Choroid plexus epithelial cell (primary cell): Measurements from ENCODE around the gene SH3GLB1.
A peak's percentile ranks its signal among the peaks of the same experiment; 100 is the strongest.

Source experiments
- DNase-seq: peaks from one replicate; pipeline ENCODE4 v3.0.0-alpha.2; 2010; ENCODE audit warnings: low read depth
- H3K4me3 ChIP-seq: 2 replicates; pipeline ENCODE4 v1.5.1; 2011; ENCODE audit warnings: low read depth, mild to moderate bottlenecking, control low read depth, low read length, moderate library complexity
- CTCF ChIP-seq: conservative IDR thresholded peaks from 2 replicates; pipeline ENCODE4 v1.5.1; 2011; ENCODE audit warnings: low read depth, mild to moderate bottlenecking, control low read depth, inconsistent platforms, low read length, moderate library complexity

Gene SH3GLB1

GRCh38 chr1:86773341-86774288, 69.2 kb downstream of the SH3GLB1 start:
- TF ChIP-seq CTCF, result no peak
- DNase-seq, result peak; percentile 63
- no peak overlapping the region for H3K4me3 ChIP-seq

GRCh38 chr1:86774305-86775295, 70.2 kb downstream of the SH3GLB1 start:
- DNase-seq, result peak; percentile 95
- TF ChIP-seq CTCF, result no peak
- H3K4me3 ChIP-seq, result no peak overlapping the region

- DNase-seq, result no peak
- TF ChIP-seq CTCF, result no peak
- H3K4me3 ChIP-seq, result no peak overlapping the region
These were observed 71.0 kb downstream of the SH3GLB1 start for GRCh38 chr1:86775395-86775794.

DNA sequence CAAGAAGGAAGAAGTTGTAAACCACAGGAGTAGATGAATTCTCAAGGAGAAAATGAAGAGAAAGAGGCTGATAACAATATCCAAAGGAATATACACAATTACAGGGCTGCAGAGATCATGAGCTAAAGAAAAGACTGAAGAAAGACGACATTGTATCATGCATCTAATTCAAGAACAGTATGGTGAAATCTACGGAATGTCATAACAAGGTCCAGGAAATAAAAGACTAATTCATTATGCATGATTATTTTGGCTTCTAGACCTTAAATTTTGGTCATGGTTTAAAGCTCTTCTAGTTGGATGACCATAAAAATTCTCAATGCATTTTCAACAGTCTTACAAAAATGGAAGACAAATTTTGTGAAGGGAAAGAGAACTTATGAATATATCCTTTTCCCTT, 71.7 kb downstream of the SH3GLB1 start:
- TF ChIP-seq CTCF, result no peak
- H3K4me3 ChIP-seq, result no peak overlapping the region
- no peak for DNase-seq

DNA sequence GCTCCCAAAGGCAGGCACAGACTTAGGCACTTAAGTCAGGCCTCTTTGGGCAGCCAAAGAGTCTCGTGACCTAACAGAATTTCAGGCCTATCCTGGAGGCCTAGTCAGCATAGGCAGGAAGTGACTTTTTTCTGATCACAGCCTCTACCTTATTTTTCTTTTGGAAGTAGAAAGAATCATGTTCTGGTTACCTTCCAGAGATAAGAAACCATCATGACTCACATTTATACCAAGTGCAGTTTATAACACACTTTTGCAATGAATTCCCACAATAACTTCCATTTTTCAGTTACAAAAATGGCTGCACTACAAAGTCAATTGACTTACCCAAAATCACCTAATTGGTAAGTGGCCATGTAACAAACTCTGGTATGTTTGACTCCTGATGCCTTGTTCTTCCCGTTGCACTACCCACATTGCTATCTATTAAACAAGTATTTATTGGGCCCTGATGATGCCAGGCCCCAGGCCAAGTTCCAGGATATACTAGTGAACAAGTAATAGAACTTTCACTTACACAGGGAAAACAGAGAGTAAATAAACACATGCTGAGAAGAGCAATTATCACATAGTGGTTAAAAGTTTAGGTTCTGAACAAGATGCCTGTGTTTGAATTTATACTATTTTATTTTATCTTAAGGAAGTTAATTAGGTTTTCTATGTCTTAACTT, 74.3 kb downstream of the SH3GLB1 start:
- TF ChIP-seq CTCF, result no peak
- no peak overlapping the region for H3K4me3 ChIP-seq
- DNase-seq, result peak; percentile 50

DNA sequence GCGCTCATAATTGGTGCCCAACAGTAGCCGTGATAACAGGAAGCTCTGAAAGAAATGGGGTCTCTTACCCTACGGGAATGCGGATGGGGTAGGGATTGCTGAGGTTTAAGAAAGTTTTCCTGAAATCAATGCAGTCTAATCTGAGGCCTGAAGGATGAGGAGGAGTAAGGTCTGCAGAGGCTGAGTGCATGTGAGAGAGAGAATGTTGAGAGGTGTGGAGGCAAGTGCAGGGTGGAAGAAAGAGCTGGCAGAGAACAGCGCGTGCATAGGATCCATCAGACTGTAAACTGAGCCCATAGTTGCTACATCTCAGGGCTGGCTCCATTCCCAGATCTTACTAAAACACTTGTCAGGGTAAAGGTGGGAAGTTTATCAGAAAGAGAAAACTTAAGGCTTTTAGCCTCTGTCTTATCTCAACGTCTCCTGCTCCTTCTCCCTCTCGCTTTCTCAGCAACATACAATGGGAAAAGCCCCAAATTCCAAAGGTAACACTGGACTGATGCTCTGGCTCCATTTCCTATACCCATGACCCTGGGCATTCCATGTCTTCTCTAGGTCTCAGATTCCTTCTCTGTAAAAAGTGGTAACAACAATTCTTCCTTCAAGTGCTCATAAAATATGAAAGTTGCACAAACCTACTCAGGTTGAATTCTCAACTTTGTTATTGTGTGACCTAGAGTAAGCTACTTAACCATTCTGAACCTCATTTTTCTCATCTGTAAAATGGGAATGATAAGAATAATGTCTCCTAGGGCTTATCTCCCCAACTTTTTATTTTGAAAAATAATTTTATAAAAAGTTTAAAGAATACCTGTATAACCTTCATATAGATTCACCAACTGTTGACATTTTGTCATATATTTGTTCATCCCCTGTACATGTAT, 75.2 kb downstream of the SH3GLB1 start:
- DNase-seq, result peak; percentile 86
- H3K4me3 ChIP-seq, result no peak overlapping the region
- no peak for TF ChIP-seq CTCF
